ENCODE results near the gene PCDHGB7.

DNA sequence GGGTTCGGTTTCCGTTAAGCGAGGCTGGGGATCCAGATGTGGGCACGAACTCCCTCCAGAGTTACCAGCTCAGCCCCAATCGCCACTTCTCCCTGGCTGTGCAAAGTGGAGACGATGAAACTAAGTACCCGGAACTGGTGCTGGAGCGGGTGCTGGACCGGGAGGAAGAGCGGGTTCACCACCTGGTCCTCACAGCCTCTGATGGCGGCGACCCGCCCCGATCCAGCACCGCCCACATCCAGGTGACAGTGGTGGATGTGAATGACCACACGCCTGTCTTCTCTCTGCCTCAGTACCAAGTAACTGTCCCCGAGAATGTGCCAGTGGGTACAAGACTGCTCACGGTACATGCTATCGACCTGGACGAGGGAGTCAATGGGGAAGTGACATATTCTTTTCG, 34.1 kb upstream of the PCDHGB7 start:
- TF ChIP-seq POLR2A (IDR thresholded peaks at IDR 0.05), result no peak
- TF ChIP-seq, protein P1, sequence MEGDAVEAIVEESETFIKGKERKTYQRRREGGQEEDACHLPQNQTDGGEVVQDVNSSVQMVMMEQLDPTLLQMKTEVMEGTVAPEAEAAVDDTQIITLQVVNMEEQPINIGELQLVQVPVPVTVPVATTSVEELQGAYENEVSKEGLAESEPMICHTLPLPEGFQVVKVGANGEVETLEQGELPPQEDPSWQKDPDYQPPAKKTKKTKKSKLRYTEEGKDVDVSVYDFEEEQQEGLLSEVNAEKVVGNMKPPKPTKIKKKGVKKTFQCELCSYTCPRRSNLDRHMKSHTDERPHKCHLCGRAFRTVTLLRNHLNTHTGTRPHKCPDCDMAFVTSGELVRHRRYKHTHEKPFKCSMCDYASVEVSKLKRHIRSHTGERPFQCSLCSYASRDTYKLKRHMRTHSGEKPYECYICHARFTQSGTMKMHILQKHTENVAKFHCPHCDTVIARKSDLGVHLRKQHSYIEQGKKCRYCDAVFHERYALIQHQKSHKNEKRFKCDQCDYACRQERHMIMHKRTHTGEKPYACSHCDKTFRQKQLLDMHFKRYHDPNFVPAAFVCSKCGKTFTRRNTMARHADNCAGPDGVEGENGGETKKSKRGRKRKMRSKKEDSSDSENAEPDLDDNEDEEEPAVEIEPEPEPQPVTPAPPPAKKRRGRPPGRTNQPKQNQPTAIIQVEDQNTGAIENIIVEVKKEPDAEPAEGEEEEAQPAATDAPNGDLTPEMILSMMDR (IDR thresholded peaks at IDR 0.05), result no peak
- no peak for TF ChIP-seq POLR2AphosphoS5 (IDR thresholded peaks at IDR 0.05)

Data from transverse colon (tissue), 4 donors.